Gastrocnemius medialis (tissue), 4 donors: ENCODE data around the gene FGD5.

Experiments
- POLR2A ChIP-seq, 2 donors: fragments of 450-650 bp; IDR thresholded peaks; one replicate each; pipeline ENCODE4 v1.6.1; 2017; ENCODE audit warnings: antibody characterized with exemption in 2 of 2, mild to moderate bottlenecking in 2 of 2, moderate library complexity in 2 of 2
- TF ChIP-seq, protein P1 (sequence below), 5 experiments: fragments of 450-650 bp in 3 of 5; fragments of 200-600 bp in 2 of 5; sonication (generic) in 2 of 5; IDR thresholded peaks in 4 of 5; conservative IDR thresholded peaks in 1 of 5; 1 replicate in 4 of 5; 2 replicates in 1 of 5; pipeline ENCODE4 v1.5.1; 2016 to 2019; ENCODE audit warnings: antibody characterized with exemption in 5 of 5, mild to moderate bottlenecking in 3 of 5, moderate library complexity in 3 of 5

DNA sequence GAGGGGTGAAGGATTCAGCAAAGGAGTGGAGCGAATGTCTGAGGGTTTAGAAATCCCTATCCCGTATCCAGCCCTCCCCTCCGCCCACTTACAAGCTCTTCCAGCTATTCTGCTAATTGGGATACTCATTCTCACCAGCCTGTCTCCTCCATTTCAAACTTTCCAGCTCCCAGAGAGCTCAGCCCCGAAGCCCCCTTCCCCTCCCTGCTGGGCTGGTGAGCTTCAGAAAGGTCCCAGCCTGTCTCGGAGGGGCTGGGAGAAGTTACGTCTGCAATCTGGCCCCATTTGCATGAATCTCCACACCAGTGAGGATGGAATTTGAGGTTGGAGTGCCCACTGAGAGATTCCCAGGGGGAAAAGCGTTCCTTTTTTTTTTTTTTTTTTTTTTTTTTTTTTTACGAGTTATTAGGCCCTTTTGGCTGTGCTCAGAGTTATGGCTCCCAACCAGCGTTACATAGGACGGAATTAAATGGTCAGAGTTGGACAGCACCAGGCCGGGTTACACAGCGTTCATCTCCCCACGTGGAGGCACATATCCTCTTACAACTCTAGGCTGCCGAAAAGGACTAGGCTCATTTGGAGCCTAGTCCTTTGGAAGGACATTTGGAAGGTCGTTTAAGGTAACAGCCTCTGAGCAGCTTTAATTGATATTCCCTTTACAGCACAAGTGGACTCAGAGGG lies 34.6 kb downstream of the FGD5 start:
- TF ChIP-seq, protein P1, sequence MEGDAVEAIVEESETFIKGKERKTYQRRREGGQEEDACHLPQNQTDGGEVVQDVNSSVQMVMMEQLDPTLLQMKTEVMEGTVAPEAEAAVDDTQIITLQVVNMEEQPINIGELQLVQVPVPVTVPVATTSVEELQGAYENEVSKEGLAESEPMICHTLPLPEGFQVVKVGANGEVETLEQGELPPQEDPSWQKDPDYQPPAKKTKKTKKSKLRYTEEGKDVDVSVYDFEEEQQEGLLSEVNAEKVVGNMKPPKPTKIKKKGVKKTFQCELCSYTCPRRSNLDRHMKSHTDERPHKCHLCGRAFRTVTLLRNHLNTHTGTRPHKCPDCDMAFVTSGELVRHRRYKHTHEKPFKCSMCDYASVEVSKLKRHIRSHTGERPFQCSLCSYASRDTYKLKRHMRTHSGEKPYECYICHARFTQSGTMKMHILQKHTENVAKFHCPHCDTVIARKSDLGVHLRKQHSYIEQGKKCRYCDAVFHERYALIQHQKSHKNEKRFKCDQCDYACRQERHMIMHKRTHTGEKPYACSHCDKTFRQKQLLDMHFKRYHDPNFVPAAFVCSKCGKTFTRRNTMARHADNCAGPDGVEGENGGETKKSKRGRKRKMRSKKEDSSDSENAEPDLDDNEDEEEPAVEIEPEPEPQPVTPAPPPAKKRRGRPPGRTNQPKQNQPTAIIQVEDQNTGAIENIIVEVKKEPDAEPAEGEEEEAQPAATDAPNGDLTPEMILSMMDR (IDR thresholded peaks at IDR 0.05 in 4 of 5, conservative IDR thresholded peaks at IDR 0.05 in 1 of 5): no peak
- TF ChIP-seq POLR2A (IDR thresholded peaks at IDR 0.05): no peak
